Colon (tissue), 2 donors: ENCODE results near the gene ANKUB1.
"Not testable (repeated sequence)": the region's sequence is repeated elsewhere in the genome, so short reads cannot be mapped to it uniquely, and the experiment has no call there.

Experiments used
- FAIRE-seq: peaks from 2 replicates; lab custom pipeline; 2012; peaks lifted over from hg19 to GRCh38; lab: Jason Lieb, UNC
- donor health status: control.
- donor health status: control.

Gene ANKUB1

GRCh38 chr3:149792452-149793270 lies at the start of gene ANKUB1:
ANKUB1 (minus strand) TSS chr3:149792554; CDS start chr3:149792366, 188 bp downstream.
- no peak for FAIRE-seq

GRCh38 chr3:149839896-149840295 lies 47.5 kb upstream of the ANKUB1 start:
- no peak for FAIRE-seq

- not testable (repeated sequence) for FAIRE-seq
Observed at GRCh38 chr3:149839469-149839868, 47.1 kb upstream of the ANKUB1 start.

- FAIRE-seq: not testable (repeated sequence)
Observed at GRCh38 chr3:149838491-149838890, 46.1 kb upstream of the ANKUB1 start.

GRCh38 chr3:149833241-149833640 lies 40.9 kb upstream of the ANKUB1 start:
- no peak for FAIRE-seq

DNA sequence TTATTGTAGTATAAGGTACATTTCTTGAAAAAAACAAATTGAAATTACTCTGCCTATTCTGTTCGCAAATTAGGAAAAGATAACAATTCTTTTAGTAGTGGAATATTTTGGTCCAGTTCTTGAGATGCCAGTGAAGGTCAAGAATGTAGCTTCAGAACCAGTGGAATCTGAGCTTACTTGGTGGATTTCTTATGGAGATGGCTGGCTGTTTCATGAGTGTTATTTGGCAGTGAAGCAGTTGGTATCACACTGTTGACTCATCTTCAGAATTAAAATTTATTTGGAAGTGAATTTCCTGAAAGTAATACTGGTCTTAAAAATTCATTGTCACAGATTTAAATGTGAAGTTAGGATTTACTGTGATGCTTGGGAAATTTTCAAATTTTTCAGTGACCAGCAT lies 39.7 kb upstream of the ANKUB1 start:
- FAIRE-seq: no peak

- no peak for FAIRE-seq
Observed at GRCh38 chr3:149831321-149831720, 39.0 kb upstream of the ANKUB1 start.

DNA sequence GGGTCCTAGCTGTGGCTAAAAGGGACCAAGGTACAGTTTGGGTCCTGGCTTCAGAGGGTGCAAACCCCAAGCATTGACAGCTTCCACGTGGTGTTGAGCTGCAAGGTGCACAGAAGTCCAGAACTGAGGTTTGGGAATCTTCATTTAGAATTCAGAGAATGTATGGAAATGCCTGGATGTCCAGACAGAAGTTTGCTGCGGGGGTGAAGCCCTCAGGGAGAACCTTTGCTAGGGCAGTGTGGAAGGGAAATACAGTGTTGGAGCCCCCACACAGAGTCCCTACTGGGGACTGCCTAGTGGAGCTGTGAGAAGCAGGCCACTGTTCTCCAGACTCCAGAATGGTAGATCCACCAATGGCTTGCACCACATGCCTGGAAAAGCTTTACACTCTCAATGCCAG lies 38.5 kb upstream of the ANKUB1 start:
- FAIRE-seq: no peak

DNA sequence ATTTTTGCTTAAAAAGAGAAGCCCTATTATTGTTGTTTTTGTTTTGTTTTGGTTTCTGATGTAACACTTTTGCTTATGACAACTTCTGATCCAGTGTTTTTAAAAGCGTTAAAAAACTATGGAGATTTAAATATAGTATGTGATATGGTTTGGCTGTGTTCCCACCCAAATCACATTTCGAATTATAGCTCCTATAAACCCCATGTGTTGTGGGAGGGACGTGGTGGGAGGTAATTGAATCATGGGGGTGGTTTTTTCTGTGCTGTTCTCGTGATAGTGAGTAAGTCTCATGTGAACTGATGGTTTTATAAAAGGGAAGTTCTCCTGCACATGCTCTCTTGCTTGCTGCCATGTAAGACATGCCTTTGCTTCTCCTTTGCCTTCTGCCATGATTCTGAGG lies 37.3 kb upstream of the ANKUB1 start:
- not testable (repeated sequence) for FAIRE-seq

DNA sequence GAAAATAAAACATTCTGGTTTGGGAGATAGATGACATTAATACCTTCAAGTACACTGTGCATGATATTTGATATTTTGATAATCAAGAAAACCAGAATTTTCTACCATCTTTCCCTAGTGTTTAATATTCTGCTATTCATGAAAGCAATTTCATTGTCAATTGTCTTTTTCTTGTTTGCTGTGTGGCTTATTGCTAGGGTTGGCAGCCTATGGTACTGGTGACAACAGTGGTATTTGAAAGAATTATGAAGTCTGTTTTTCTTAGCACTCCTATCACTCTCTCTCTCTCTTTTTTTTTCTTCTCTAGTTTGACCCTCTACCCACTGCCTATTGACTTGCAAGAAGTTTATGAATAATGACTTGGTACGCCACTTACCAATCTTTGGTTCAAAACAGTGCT lies 36.0 kb upstream of the ANKUB1 start:
- FAIRE-seq: no peak

- no peak for FAIRE-seq
Observed at GRCh38 chr3:149826636-149827035, 34.3 kb upstream of the ANKUB1 start.

DNA sequence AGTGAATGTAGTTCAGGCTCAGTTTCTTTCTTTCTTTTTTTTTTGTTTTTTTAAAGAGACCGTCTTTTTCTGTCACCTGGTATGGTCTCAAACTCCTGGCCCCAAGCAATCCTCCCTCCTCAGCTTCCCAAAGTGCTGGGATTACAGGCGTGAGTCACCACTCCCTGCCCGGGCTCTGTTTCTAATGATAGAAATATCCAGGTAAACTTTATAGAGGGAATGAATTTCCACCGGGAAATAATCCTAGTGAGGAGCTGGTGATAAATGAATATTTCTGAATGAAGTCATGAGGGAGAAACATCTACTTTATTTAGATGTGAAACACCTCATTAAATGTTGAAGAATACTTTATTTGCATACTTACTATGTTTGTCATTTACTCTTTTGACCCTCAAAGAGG lies 27.8 kb upstream of the ANKUB1 start:
- FAIRE-seq: no peak

- FAIRE-seq: no peak
Observed at GRCh38 chr3:149819432-149819831, 27.1 kb upstream of the ANKUB1 start.

GRCh38 chr3:149816986-149817385 lies 24.6 kb upstream of the ANKUB1 start:
- FAIRE-seq: no peak

DNA sequence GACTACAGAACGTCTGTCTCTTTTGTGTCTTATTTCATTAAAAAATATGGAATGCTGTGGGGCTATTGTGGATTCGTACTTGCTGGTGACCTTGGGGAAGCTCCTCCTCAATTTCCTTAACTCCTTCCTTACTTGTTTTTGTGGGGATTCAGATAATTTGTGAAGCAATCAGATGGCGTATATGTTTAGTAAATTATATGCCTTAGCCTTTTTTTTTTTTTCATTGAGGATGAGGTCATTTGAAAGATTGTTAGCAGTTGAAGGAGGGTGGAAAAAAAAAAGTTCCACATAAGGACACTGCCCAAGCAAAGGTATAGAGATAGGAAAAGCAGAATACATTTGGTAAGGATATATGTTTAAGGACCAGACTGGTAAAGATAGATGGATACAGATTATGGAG lies 24.0 kb upstream of the ANKUB1 start:
- no peak for FAIRE-seq

- FAIRE-seq: no peak
Observed at GRCh38 chr3:149815728-149816127, 23.4 kb upstream of the ANKUB1 start.

DNA sequence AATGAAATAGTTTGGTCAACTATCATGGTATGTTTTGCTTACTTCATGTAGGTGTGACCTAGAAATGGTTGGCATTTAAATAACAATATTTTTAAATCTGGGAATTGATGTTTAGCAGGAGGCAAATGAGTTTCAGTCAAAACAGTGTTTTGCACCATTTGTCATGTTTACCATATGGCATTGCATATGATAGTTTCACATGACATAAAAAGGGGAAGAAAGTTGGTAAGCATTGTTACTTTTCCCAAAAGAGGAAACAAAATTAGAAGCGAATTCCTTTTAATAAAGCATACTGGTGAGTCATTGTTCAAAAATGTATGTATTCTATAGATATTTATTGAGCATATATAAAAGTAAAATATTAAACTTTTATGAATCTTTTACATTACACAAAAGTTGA lies 23.0 kb upstream of the ANKUB1 start:
- no peak for FAIRE-seq

GRCh38 chr3:149813367-149814281 lies 21.3 kb upstream of the ANKUB1 start:
- FAIRE-seq: no peak

DNA sequence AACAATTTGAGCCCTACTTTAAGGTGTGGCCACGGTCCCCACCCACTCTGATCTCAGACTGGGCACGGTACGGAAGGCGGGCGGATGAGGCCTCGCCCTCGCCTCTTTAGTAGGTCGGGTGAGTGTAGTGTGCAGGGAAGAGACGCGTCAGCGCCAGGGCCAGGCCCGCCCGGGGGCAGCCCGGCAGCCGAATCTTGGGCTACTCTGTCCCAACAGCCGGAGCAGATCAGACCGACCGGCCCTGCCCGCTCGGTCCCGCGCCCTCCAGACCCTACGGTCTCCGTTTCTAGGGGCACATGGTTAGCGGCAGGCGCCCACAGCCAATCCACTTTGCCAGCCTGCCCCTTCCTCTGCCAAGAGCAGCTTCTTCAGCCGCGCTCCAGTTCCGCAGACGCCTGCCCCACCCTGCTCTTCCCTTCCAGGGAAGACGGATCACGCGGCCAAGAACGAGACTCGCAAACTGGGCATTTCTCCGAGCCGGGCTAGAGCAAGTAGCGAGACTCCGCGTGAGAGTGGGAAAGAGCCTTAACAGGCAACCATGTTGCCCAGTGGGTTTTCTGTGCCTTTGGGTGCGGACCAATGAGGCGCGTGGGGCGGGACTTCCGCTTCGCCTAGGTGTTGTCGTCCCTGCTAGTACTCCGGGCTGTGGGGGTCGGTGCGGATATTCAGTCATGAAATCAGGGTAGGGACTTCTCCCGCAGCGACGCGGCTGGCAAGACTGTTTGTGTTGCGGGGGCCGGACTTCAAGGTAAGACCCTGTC lies 20.4 kb upstream of the ANKUB1 start, which contains the start of gene RNF13:
TSS of gene RNF13 (plus strand) at position 610 of the 761 bp plus-strand sequence. CDS start 32,812 bp downstream, outside the sequence.
- FAIRE-seq: no peak

- FAIRE-seq: no peak
Observed at GRCh38 chr3:149812165-149812605, 19.8 kb upstream of the ANKUB1 start.

DNA sequence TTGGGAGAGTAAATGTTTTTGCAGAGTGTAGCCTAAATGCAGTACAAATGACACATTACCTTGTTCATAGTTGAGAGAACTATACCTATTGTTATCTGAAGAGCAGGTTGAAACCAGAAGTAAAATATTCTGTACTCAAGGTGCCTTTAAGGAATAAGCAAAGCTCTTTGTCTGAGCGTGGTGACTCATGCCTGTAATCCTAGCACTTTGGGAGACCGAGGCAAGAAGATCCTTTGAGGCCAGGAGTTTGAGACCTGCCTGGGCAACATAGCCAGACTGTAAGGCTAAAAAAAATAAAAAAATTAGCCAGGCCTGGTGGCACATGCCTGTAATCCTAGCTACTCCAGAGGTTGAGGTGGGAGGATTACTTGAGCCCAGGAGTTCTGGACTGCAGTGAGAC lies 18.5 kb upstream of the ANKUB1 start:
- no peak for FAIRE-seq

DNA sequence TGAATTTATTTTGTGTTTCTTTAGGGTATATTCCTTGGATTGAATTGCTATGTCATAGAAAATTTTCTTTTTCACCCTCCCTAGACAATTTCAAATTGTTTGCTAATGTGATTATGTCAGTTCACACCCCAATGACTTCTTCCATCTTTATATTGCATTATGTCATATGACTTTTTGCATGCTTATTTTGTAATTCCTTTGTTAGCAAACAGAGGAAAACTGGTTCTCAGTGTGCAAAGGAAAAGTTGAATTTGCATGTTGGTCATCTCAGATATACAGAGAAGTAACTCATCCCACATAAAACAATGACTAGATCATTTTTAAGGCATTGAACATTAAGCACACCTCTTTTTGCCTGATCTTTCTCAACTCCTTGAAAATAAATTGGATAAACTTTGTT lies 17.3 kb upstream of the ANKUB1 start:
- FAIRE-seq: no peak
